OCI-LY3 (cell line): ENCODE data around the gene IQSEC1.
A peak's percentile ranks its signal among the peaks of the same experiment; 100 is the strongest.

Source experiments
- H2AFZ ChIP-seq: fragments of 200-600, 300-600 bp; shearing (Covaris generic); 2 replicates; pipeline ENCODE4 v1.6.0; 2014; ENCODE audit warnings: antibody characterized with exemption, low read depth, low read length
- H3K27ac ChIP-seq: fragments of 200-600, 300-600 bp; sonication (generic); 2 replicates; pipeline ENCODE4 v1.5.1; 2014; ENCODE audit warnings: mild to moderate bottlenecking, low read length, moderate library complexity, mixed read lengths
- H3K27me3 ChIP-seq: fragments of 200-600, 300-600 bp; sonication (generic); 2 replicates; pipeline ENCODE4 v1.6.1; 2014; ENCODE audit warnings: low read depth, low read length, mixed read lengths
- H3K36me3 ChIP-seq: fragments of 200-600, 300-600 bp; sonication (generic); replicated peaks from 2 replicates; pipeline ENCODE3; 2014; ENCODE audit warnings: low read depth, low read length, mixed read lengths
- H3K4me1 ChIP-seq: fragments of 300-600, 200-600 bp; sonication (generic); 2 replicates; pipeline ENCODE4 v1.6.1; 2014; ENCODE audit warnings: low read length, mixed read lengths
- H3K4me2 ChIP-seq: fragments of 200-600, 300-600 bp; sonication (generic); 2 replicates; pipeline ENCODE4 v1.6.1; 2014; ENCODE audit warnings: low read length, mixed read lengths
- H3K4me3 ChIP-seq: fragments of 300-600, 200-600 bp; sonication (generic); 2 replicates; pipeline ENCODE4 v1.5.1; 2014; ENCODE audit warnings: antibody characterized with exemption, mild to moderate bottlenecking, low read length, moderate library complexity
- H3K79me2 ChIP-seq: fragments of 300-600, 200-600 bp; shearing (Covaris generic); 2 replicates; pipeline ENCODE4 v1.6.1; 2014; ENCODE audit warnings: mild to moderate bottlenecking, low read length, mixed read lengths
- H3K9ac ChIP-seq: fragments of 300-600, 200-600 bp; shearing (Covaris generic); 2 replicates; pipeline ENCODE4 v1.6.0; 2014; ENCODE audit warnings: mild to moderate bottlenecking, low read length, moderate library complexity
- H3K9me3 ChIP-seq: fragments of 200-600, 300-600 bp; shearing (Covaris generic); 2 replicates; pipeline ENCODE4 v1.6.1; 2014; ENCODE audit warnings: low read length, mixed read lengths; ENCODE audit not compliant: insufficient read depth
- H4K20me1 ChIP-seq: fragments of 200-600, 300-600 bp; sonication (generic); 2 replicates; pipeline ENCODE4 v1.6.1; 2016; ENCODE audit warnings: low read length, mixed read lengths; ENCODE audit not compliant: insufficient read depth
- EZH2phosphoT487 ChIP-seq: fragments of 200-600 bp; shearing (Covaris generic); IDR thresholded peaks from 2 replicates; pipeline ENCODE4 v1.6.1; 2018; ENCODE audit warnings: antibody characterized with exemption, mixed run types, low read depth
- TF ChIP-seq, protein P1 (sequence below): fragments of 200-600, 300-600 bp; sonication (generic); IDR thresholded peaks from 2 replicates; pipeline ENCODE4 v1.5.1; 2014; ENCODE audit warnings: antibody characterized with exemption, low read length, low read depth

The IQSEC1 gene

DNA sequence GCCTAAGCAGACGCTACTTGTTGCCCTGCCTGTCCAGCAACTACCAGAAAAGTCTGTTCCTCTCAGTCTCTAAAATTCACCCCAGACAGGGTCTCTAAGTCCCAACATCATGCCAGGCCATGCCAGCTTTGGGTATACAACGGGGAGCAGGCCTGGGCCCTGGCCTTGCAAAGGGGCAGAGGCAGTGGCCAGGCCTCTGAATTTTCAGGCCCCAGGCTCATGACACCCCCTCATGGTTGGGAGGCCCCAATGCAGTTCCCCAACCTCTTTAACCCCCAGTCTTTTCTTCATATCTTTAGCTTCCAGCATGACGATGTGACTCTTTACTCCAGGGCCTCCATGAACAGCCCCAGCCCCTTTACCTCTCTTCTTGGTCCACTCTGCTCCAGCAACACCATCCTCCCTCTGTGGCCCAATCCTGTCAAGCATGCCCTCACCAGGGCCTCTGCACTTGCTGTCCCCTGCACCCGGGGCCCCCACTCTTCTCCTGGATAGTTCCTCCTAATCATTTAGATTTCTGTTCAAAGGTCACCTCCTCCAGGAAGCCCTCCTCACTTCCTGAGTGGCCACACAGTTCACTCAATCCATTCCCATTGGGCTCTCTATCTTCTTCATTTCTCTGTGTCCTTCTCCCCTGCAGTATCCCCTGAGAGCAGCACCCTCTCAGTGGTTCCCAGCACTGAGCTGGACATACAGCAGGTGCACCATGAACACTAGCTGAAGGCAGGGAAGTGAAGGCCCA, 4.8 kb downstream of the IQSEC1 start:
- Histone ChIP-seq H3K4me2 (no peak overlapping the region), H3K9ac (no peak overlapping the region), H3K27ac (no peak overlapping the region), H4K20me1 (no peaks in the 10 kb centered on the region), H2AFZ (no peak overlapping the region), H3K9me3 (no peaks in the 10 kb centered on the region), H3K79me2 (no peaks in the 10 kb centered on the region), H3K27me3 (peaks cover 8% of the 10 kb centered on the region), H3K4me1 (peaks cover 26% of the 10 kb centered on the region), H3K4me3 (no peak overlapping the region), H3K36me3 (no peaks in the 10 kb centered on the region)
- no peak for TF ChIP-seq EZH2phosphoT487
- TF ChIP-seq, protein P1, sequence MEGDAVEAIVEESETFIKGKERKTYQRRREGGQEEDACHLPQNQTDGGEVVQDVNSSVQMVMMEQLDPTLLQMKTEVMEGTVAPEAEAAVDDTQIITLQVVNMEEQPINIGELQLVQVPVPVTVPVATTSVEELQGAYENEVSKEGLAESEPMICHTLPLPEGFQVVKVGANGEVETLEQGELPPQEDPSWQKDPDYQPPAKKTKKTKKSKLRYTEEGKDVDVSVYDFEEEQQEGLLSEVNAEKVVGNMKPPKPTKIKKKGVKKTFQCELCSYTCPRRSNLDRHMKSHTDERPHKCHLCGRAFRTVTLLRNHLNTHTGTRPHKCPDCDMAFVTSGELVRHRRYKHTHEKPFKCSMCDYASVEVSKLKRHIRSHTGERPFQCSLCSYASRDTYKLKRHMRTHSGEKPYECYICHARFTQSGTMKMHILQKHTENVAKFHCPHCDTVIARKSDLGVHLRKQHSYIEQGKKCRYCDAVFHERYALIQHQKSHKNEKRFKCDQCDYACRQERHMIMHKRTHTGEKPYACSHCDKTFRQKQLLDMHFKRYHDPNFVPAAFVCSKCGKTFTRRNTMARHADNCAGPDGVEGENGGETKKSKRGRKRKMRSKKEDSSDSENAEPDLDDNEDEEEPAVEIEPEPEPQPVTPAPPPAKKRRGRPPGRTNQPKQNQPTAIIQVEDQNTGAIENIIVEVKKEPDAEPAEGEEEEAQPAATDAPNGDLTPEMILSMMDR, result peak; percentile 26

DNA sequence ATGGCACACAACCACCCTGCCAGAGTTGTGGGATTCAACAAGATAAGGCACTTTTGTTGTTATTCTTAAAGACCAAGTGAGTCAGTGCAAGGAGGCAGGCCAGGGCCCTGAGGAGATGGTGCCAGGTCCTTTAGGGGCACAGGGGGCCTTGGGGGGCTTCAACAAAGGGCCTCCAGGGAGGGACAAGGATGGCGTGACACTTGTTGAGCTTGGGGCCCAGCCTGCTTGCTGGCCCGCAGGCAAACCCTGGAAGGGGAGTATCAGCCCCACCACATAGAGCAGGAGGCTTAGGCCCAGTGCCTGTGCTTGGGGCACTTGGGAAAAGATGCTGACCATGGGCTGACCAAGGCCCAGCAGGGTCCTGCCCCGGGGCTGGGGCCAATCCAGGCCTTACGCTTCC, 5.5 kb downstream of the IQSEC1 start:
- Histone ChIP-seq H2AFZ (no peak overlapping the region), H3K4me2 (no peak overlapping the region), H4K20me1 (no peaks in the 10 kb centered on the region), H3K9ac (no peak overlapping the region), H3K27me3 (peaks cover 2% of the 10 kb centered on the region; the same call in 1 of the 2 replicates), H3K4me3 (no peak overlapping the region), H3K79me2 (no peaks in the 10 kb centered on the region), H3K27ac (no peak overlapping the region), H3K36me3 (no peaks in the 10 kb centered on the region), H3K4me1 (peaks cover 21% of the 10 kb centered on the region), H3K9me3 (no peaks in the 10 kb centered on the region)
- TF ChIP-seq, protein P1, result no peak
- TF ChIP-seq EZH2phosphoT487, result no peak

DNA sequence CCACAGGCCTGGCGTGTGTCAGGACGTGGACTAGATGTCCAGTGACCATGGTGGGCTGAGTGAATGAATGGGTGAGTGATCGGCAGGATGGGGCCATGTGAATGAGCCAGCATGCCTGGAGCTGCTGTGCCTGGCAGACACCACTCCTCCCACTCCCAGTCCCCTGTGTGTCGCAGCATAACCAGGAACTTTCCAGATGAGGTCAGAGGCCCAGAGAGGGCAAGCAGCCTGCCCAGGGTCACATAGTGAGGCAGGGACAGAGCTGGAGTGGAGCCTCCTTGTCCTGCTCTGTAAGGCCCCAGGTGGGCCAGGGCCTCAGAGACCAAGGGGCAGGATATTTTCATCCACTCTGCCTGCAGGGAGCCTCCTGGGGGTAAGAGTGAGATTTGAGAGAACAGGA, 6.4 kb downstream of the IQSEC1 start:
- H4K20me1 ChIP-seq, result no peaks in the 10 kb centered on the region
- H3K27me3 ChIP-seq, result no peaks in the 10 kb centered on the region
- no peak overlapping the region for H3K9ac ChIP-seq
- no peak overlapping the region for H2AFZ ChIP-seq
- no peaks in the 10 kb centered on the region for H3K9me3 ChIP-seq
- no peaks in the 10 kb centered on the region for H3K79me2 ChIP-seq
- H3K4me3 ChIP-seq, result no peak overlapping the region
- no peak overlapping the region for H3K27ac ChIP-seq
- H3K36me3 ChIP-seq, result no peaks in the 10 kb centered on the region
- TF ChIP-seq, protein P1, result no peak
- TF ChIP-seq EZH2phosphoT487, result no peak
- peaks cover 11% of the 10 kb centered on the region for H3K4me1 ChIP-seq
- no peak overlapping the region for H3K4me2 ChIP-seq

DNA sequence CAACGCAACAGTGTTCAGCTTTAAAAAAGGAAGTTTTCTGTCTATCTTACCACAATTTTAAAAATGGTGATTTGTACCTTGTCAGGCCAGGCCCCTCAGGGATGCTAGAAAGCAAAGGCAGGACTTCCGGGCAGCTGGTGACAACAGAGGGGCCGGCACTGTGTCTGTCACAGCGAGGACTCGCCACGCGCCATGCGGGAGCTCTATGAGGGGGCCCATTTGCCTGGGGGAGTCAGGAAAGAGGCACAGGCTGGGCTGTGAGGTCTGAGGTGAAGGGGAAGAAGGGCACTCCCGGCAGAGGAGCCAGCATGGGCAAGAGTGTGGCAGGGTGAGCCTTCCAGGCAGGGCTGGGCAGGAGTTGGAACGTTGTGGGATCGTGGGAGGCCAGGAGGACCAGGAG, 7.0 kb downstream of the IQSEC1 start:
- no peaks in the 10 kb centered on the region for H4K20me1 ChIP-seq
- H3K27ac ChIP-seq, result no peak overlapping the region
- H3K79me2 ChIP-seq, result no peaks in the 10 kb centered on the region
- peaks cover 8% of the 10 kb centered on the region; the same call in 1 of the 2 replicates for H3K4me1 ChIP-seq
- H2AFZ ChIP-seq, result no peak overlapping the region
- H3K4me2 ChIP-seq, result no peak overlapping the region
- H3K27me3 ChIP-seq, result no peaks in the 10 kb centered on the region
- no peak overlapping the region for H3K9ac ChIP-seq
- no peak for TF ChIP-seq EZH2phosphoT487
- TF ChIP-seq, protein P1, result no peak
- no peaks in the 10 kb centered on the region for H3K9me3 ChIP-seq
- no peaks in the 10 kb centered on the region for H3K36me3 ChIP-seq
- no peak overlapping the region for H3K4me3 ChIP-seq
